Kidney epithelial cell (primary cell): ENCODE data around the gene FAH. TPM values are rescaled to one million over a fixed set of nuclear protein-coding genes. Genes with fewer than 3 reads are reported as not detected.

Experiments
- DNase-seq: peaks from one replicate; pipeline ENCODE4 v3.0.0-alpha.2; 2010; ENCODE audit warnings: low read depth
- H3K27me3 ChIP-seq: 2 replicates; pipeline ENCODE4 v1.6.0; 2011; ENCODE audit warnings: low read length; ENCODE audit not compliant: control insufficient read depth, insufficient read depth
- H3K36me3 ChIP-seq: 2 replicates; pipeline ENCODE4 v1.5.1; 2011; ENCODE audit warnings: low read length; ENCODE audit not compliant: control insufficient read depth, insufficient read depth
- H3K4me3 ChIP-seq: 2 replicates; pipeline ENCODE4 v1.5.1; 2011; ENCODE audit warnings: low read depth, mild to moderate bottlenecking, control low read depth, low read length
- total RNA-seq: library from RNA; depleted of rRNA; stranded (reverse); fragments of >200 nt; gene quantifications from 2 replicates; pipeline ENCODE4 v1.2.3, GENCODE V29; 2015
- TF ChIP-seq, protein P1 (sequence below): IDR thresholded peaks from 2 replicates; pipeline ENCODE4 v1.5.1; 2011; ENCODE audit warnings: mild to moderate bottlenecking, moderate library complexity, low read length, control low read depth, inconsistent platforms; ENCODE audit not compliant: insufficient read depth, poor library complexity, severe bottlenecking

FAH gene
- total RNA-seq, 1 donor from 2014 or later: 21.1 TPM

DNA sequence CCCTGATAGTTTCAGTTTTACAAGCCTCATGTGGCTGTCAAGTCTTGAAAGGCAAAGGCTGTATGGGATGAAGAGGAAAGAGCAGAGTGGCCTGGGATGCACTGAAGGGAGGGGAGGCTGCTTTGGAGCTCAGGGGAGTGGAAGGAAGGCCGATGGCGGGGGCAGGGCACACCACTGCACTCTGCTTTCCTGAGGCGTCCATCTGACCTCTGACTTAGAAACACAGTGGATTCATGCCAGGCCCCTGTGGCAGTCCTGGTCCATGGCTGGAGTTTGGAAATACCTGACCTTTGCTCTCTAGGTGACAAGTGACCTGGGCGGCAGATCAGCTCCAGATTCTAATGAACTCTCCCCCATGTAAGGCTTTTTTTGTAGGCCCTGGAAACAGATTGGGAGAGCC is 19.0 kb downstream of the FAH start:
- no peak for DNase-seq
- H3K36me3 ChIP-seq: no peaks in the 10 kb centered on the region
- no peaks in the 10 kb centered on the region for H3K27me3 ChIP-seq
- H3K4me3 ChIP-seq: no peak overlapping the region
- TF ChIP-seq, protein P1, sequence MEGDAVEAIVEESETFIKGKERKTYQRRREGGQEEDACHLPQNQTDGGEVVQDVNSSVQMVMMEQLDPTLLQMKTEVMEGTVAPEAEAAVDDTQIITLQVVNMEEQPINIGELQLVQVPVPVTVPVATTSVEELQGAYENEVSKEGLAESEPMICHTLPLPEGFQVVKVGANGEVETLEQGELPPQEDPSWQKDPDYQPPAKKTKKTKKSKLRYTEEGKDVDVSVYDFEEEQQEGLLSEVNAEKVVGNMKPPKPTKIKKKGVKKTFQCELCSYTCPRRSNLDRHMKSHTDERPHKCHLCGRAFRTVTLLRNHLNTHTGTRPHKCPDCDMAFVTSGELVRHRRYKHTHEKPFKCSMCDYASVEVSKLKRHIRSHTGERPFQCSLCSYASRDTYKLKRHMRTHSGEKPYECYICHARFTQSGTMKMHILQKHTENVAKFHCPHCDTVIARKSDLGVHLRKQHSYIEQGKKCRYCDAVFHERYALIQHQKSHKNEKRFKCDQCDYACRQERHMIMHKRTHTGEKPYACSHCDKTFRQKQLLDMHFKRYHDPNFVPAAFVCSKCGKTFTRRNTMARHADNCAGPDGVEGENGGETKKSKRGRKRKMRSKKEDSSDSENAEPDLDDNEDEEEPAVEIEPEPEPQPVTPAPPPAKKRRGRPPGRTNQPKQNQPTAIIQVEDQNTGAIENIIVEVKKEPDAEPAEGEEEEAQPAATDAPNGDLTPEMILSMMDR: no peak

DNA sequence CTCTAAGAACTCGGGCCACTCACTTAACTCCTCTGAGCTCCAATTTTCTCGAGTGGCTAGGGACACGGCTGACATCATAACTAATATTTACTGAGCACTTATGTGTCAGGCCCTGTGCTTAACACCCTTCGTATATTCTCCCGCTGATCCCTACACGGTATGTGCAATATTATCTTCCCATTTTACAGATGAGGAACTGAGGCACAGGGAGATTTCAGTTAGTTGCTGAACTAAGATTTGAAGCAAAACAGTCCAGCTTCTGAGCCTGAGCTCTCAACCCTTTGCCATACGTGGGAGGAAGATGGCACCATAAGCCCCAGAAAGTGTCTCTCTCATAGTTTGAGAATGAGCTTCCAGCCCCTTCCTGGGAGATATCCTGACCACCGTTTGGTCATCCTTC is 19.6 kb downstream of the FAH start:
- DNase-seq: no peak
- Histone ChIP-seq H3K4me3 (no peak overlapping the region), H3K27me3 (no peaks in the 10 kb centered on the region), H3K36me3 (no peaks in the 10 kb centered on the region)
- TF ChIP-seq, protein P1: no peak

DNA sequence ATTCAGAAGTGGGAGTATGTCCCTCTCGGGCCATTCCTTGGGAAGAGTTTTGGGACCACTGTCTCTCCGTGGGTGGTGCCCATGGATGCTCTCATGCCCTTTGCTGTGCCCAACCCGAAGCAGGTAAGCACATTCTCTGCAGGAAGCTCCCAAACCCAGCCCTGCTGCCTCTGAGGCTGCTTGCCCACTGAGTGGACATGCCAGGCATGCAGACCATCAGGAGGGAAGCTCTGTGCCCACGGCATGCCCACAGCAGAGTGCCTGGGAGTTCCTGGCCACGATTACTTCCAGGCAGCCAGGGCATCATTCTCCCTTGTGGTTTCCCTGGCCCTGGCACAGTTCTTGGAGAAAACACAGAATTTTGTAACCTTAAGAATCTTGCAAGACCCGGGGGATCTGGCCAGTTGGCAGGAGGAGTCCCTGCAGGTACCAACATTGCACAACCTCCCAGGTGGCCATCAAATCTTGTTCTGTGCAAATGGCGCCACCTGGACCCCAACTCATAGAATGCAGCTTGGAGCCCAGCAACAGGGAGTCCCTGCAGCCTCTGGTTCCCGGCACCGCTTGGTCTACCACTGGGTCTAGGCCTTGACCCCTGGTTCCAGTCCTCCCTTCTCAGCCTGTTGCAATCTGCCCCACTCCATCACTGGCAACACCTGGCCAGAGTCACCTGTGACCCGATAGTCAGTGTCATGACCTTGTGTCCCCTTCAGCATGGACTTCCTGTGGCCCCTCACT is 20.4 kb downstream of the FAH start:
- no peak for DNase-seq
- H3K27me3 ChIP-seq: no peaks in the 10 kb centered on the region
- H3K4me3 ChIP-seq: no peak overlapping the region
- TF ChIP-seq, protein P1: peak; percentile 81
- no peaks in the 10 kb centered on the region for H3K36me3 ChIP-seq

DNA sequence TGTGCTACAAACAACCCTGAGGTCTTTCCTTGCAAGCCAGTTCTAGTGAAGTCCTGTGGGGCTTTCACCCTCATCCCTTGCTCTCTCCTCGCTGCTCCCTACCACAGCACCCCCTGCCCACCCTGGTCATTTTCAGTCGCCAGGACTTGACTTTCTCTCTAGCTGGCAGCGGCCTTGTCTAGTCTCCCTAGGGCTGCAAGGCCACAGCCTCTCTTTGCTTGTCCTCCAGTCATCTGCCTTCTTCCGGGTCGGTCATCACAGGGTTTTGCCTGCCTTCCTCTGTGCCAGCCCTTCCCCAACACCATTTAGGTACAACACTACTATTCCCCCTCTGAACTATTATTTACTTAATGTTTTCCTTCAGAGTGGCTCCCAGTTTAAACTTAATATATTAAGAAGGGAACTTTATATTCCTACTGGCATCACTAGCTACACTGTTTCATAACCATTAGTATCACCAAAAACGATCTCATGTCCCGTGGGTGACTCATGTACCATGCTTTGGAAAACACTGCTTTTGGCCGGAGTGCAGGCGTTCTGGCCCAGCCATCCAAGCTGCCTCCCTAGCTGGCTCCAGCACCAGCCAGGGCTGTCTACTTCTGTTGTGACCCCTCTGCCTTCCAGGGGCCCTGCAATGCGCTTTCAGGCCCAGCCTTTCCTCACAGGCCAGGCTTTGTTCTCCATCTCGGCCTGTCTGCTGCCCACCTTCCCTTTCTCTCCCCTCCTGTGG is 21.4 kb downstream of the FAH start:
- DNase-seq: no peak
- no peak overlapping the region for H3K4me3 ChIP-seq
- no peaks in the 10 kb centered on the region for H3K27me3 ChIP-seq
- H3K36me3 ChIP-seq: no peaks in the 10 kb centered on the region
- TF ChIP-seq, protein P1: no peak

DNA sequence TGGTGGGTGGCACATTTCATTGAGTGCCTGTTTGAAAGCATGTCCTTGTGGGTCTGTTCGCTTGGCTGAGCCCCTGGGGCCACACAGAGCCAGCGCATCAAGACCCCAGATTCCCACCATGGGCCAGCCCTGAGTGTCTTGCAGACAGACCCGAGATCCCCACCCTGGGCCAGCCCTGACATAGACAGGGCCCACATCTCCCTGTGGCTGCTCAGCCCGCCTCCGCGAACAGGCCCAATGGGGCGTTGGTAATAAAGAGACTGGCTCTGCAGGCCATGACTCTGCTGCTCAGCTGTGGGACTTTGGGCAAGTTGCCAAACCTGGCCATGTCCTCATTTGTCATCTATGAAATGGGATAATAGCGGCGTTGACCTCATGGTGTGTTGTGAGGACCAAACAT is 22.6 kb downstream of the FAH start:
- TF ChIP-seq, protein P1: no peak
- no peaks in the 10 kb centered on the region for H3K27me3 ChIP-seq
- H3K4me3 ChIP-seq: no peak overlapping the region
- no peaks in the 10 kb centered on the region for H3K36me3 ChIP-seq
- DNase-seq: no peak
